Measurements from ENCODE around the gene CYLD. TPM values are rescaled to one million over a fixed set of nuclear protein-coding genes. Genes with fewer than 3 reads are reported as not detected.
A peak's percentile ranks its signal among the peaks of the same experiment; 100 is the strongest.

The CYLD gene
- total RNA-seq, 1 donor from 2014 or later: 38.5 TPM

DNA sequence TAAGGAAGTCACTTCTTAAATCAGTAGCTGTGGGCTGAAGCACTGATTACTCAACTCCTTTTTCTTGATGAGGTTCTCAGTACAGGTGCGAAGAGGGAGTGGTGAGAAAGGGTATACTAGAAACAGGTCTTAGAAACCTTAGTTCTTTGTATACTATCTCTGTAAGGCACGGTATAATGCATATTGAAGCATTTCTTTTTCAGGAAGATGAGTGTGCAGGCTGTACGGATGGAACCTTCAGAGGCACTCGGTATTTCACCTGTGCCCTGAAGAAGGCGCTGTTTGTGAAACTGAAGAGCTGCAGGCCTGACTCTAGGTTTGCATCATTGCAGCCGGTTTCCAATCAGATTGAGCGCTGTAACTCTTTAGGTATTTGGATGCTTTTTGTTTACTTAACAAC, 39.2 kb downstream of the CYLD start:
- DNase-seq (ENCODE audit: low spot score): no peak

DNA sequence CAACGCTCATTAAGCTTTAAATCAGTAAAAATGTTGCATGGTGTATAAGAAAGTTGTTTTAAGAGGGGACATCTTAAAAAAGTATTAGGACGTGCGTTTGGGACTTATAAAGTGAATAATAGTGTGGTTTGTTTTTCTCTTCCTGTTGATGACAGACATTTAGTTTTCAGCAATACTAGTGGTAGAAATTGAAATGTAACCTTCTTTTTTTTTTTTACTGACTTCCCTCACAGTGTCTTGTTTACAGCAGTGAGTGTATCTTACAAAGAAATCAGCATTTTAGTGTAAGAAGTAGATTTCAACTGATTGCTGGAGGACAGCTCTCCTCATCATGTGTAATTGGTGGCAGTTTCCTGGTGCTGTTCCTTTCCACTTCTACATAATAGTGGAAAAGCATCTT, 39.6 kb downstream of the CYLD start:
- DNase-seq (ENCODE audit: low spot score): no peak

DNA sequence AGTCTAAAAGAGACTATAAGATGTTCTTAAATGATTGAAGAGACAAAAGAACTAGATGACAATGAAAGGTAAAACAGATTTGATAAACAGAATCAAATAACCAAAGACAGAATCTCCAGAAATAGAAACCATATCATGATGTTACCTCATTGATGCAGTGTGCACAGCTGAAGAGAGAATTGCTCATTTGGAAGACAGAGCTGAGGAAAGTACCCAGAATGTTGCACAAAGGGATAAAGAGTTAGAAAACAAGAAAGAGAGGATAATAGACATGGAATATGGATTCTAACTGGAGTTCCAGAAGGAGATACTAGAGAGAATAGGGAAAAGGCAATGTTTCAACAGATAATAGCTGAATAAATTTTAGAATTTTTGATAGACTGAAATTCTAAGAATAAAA, 47.9 kb downstream of the CYLD start:
- no peak for DNase-seq (ENCODE audit: low spot score)

DNA sequence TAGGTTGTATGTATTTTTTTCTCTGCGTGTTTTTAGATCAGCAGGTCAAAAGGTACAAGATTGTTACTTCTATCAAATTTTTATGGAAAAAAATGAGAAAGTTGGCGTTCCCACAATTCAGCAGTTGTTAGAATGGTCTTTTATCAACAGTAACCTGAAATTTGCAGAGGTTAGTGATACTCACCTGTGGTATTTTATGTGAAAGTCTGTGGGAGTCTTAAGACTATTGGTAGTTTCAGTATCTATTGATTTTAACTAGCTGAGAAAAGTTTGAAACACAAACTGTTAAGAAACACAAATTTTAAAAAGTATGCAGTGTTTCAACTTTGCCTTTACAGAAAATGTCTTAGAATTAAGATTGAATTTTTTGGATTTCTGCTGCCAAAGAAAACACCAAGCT, 49.6 kb downstream of the CYLD start:
- DNase-seq (ENCODE audit: low spot score): no peak

DNA sequence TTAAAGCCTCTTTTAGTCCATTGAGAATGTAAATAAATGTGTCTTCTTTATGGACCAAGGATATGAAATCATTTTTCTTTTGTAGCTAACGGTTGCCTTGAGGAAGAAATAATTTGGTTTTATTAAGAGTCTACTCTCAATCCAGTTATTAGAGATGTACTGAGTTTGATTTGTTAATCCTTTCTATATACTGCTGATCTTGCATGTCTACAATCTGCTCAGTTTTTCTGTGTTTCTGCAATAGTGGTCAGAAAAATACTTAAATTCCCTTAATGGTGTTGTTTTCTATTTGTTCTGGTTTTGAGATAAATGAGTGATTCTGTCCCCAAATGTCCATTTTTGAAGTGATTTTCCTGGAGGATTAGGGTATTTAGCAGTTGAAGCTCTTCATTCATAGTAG, 54.9 kb downstream of the CYLD start:
- DNase-seq (ENCODE audit: low spot score): no peak

DNA sequence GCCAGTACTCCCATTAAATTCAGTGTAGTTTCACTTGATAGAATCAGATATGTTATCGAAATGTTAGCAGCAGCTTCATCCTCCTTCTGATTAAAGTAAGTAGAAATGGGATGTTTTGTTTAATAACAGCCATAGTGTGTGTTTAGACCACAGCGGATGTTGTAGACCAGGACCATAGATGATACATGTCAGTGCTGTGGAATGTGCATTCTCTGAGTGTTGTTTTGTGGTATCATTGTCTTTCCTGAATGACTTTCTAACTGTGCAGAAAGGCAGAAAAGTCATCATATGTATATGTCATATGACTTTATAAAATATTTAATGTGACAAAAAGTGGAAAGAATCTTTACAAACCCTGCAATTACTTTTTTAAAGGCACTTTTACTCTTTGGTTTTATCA, 55.6 kb downstream of the CYLD start:
- DNase-seq (ENCODE audit: low spot score): no peak

DNA sequence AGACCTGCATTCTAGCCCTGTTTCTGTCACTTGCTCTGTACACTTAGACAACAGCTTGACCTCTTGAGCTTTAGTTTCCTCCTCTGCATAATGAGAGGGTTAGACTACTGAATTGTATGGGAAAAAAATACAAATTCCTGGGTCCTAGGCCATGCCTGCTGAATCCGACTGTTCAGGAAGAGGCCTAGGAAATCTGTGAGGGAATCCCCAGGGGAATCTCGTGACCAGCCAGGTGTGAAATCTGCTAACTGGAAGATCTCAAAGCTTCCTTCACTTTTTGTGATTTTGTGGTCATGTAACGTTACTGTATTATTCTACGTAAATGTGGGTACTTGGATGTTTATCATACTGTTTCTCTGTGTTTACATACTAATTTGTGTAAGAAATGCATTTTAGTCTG, 58.2 kb downstream of the CYLD start:
- no peak for DNase-seq (ENCODE audit: low spot score)

DNA sequence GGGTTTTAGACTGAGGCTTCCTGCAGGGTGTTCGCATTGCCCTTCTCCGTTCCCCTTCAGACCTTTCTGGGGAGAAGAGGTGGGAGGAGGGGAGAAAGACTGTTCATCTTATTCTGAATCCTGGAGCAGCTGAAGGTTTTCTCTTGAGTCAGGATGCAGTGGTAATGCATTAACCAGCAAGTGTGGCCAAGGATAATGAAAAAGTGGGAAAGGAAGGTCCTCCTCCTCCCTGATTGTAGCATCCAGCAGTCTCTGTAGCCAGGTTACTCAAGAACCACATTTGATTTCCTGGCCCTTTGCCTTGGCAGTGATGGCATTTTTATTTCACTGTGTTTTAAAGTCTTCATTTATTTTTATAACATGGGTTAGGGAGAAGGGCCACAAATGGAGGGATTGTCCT, 59.1 kb downstream of the CYLD start:
- DNase-seq (ENCODE audit: low spot score): no peak

DNA sequence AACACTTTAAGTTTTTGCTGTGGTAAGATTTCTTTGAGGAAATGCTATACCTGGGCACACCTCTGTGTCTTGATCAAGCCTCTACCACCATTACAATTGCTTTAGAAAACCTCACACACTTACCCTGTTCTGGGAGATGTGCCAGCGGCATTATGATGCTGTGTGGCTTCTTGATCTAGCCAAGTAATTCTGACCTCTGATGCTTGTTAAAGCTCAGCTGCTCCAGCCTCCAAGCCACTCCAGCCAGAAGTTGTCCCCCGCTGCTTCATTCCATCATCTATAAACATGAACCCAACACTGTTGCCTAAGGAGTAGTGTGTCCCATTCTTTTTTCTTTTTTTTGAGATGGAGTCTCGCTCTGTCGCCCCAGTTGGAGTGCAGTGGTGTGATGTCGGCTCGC, 60.1 kb downstream of the CYLD start:
- DNase-seq (ENCODE audit: low spot score): no peak

DNA sequence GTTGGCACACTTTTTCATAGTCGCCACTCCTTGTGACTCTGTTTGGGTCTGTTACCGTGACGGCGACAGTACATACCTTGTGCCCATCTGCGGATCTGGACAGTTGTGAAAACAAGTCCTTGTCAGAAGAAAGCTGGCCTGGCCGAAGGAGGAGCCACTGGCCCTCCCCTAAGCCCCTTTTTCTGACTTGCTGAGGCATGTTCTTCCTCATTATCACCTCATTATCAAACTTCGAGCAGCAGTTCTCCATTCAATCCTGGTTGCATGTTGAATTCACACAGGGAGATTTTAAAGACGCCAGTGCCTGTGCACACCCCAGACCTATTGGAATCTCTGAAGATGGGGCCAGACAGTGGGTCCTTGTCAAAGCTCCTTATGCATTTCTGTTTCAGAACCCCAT, 61.1 kb downstream of the CYLD start:
- no peak for DNase-seq (ENCODE audit: low spot score)

DNA sequence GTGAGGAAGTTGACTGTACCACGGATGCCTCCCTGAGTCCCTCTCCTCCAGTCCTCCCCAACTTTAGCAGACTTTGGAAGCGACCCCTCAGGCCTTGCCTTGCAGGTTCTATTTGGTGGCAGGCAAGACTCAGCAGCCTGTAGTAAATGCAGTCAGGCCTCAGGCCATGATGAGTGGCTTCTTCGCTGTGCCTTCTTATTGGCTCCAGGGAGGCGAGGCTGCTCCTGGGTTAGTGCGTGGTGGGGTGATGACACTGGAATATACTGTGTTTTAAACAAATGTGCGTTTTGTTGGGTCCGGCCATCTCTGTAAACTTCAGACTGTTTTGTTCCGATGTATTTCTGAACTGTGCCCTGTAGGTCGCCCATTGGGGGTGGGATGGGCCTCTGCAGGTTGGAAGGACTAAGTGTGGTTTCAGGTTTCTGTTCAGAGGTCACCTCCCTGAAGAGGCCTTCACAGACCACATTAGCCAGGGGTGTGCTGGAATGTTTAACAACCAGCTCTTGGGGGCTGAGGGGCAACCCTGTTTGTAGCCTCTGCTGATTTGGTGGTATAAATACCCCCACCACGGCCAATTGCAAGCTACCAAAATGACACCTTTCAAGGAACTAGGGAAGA, 62.5 kb downstream of the CYLD start:
- DNase-seq (ENCODE audit: low spot score): no peak

DNA sequence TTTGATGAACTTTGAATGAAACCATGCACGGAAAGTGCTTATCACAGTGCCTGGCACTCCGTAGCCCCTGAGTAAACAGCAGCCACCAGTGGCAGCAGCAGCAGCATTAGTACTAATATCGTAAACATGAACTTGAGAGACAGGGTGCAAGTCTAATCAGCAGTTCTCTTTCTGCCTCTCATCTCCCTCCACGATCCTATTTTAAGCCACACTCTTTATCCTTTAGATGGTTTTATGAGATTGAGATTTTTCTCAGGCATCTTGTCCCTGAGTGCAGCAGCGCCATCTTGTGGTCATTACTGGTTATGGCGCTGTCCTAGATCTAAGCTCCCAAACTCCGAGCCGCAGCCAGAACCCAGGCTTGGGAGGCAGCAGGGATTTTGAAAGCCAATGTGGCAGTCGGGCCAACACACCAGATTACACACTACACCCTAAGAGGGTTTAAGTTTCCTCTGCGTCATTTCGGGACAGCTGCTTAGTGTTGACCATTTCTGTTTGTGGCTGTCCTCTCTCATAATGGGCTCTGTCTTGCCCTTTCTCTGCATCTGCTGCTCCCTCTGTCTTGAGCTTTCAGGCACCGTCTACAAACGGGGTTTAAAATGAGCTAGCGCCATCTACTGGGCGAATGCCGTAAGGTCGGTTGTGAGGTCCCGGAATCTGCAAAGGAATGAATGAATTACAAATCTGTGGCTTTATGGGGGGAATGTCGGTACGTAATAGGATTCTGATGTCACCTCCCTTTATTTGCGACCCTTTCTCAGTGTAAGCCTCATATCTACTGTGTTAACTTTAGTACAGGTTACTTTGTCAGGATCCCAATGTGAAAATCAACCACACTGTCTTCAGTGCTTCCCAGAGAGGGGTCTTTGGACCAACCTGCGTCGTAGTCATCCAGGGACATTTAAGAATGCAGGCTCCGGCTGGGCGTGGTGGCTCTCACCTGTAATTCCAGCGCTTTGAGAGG, 64.5 kb downstream of the CYLD start:
- peak; percentile 88 for DNase-seq (ENCODE audit: low spot score)

DNA sequence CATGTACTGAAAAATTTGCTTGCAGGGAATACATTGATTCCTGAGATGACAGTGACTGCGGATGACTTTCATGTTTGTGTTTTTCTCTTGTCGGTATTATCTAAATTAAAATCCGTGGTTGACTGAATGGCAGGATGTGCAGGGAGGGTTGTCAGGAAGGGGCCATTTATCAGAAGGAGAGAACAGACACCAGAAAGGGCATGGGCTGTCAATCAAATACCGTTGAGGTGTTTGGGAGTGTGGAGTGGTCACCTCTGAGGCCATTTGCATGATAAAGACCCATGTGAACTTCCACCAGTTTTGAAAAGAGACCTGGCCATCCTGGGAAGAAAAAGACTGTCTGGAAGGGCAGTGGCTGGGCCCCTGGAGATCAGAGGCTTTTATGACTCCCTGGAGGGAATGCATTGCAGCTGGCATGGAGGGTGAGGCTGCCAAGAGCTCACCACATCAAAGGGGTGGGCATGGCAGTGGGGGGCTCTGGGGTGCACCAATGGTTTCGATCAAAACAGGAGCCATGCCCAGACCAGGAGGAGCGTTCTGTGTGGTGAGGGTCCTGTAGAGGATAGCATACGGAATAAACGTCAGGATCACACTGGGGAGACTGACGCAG, 67.1 kb downstream of the CYLD start:
- no peak for DNase-seq (ENCODE audit: low spot score)

DNA sequence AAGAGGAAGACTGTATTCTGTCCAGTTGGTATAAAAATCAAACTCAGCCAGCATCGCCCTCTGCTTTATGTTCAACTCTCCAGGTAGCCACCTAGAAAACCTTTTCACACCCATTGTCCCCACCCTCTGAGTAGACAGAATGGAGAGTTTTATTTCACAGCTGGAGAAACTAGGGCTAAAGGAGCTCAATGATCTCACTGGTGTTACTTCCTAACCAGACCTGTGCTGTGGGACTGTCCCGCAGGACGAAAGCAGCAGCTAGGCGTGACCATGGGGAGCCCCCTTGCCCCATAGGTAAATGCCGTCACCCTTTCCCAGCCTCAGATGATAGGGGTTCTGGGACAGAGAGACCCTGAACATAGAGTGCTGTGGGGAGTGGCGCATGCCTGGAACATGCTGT, 67.7 kb downstream of the CYLD start:
- DNase-seq (ENCODE audit: low spot score): no peak

DNA sequence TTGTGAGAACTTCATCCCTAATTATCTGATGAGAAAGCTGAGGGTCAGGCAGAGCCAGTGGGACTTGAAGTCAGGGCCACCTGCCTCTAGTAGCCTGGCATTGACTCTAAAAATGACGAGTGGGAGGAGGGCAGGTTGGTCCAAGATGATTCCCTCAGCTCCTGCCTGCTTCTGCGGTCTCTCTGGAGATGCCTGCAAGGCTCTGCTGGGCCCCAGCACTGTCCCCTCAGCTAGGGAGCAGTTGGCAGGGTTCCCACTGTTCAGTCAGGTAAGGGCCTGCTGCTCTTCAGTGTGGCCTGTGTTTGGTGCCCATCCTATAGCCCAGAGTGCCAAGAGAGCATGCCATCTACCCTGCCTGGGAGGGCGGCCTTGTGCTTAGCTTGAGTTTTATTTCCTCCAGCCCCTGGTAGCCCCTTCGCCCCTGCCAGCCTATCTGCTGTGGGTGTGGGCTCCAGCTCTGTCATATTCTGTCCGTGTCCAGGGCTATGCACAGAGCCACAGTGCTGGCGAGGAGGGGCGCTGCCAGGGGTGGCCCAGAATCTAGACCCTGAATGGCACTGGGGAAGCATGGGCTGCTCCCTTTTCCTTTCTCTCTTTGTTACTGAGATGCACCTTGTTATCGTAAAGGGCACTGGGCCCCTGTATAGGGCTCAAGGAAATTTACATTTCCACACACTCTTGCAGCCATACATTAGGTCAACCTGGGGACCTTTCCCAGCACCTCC, 68.5 kb downstream of the CYLD start:
- no peak for DNase-seq (ENCODE audit: low spot score)

DNA sequence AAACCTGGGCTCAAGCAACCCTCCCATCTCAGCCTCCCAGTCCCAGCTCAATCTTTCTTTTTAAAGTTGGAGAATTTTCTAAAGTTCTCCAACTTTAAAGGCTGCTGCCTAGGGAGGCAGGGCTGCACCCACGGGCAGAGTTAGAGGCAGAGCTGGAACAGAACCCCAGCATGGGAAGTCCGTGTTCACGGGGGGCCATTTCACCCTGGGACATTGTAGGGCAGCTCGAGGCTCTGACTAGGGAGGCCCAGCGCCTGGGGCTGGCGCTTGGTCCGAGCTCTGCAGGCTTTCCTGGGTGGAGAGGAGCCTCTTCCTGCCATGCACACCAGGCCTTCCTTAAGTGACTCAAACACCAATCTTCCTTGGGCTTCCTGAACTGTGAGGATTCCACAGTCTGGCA, 70.2 kb downstream of the CYLD start:
- no peak for DNase-seq (ENCODE audit: low spot score)

DNA sequence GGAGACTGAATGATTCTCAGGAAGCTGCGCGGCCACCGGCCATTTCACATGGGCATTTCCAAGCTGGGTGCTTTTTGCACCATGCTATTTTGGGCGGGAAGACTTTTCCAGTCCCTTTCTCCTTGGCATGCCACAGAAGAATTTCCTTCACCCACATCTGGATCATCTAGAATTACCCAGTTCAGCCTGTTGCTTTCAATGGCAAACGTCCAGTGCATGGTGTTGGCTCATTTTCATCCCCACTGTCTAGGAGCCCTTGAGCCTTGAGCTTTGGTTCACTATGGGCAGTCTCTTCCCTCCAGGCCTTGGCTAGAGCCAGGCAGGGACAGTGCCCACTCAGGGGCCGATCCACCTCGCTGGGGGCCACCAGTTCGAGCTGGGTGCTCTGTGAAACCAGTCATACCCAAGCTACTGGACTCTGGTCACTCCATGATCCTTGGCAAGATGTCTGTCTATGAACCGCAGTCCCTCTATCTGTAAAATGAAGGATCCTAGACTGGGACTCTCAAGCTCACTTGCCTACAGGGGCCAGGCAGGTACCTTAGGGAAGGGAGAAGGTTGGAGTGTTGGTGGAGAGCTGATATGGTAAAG, 71.1 kb downstream of the CYLD start:
- no peak for DNase-seq (ENCODE audit: low spot score)

DNA sequence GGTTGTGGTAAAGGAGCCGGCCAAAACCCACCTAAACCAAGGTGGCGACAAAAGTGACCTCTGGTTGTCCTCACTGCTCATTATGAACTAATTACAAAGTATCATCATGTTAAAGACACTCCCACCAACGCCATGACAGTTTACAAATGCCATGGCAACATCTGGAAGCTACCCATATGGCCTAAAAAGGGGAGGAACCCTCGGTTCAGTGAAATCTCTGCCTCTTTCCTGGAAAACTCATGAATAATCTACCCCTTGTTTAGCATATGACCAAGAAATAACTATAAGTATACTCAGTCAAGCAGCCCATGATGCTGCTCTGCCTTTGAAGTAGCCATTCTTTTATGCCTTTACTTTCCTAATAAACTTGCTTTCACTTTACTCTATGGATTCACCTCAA, 72.2 kb downstream of the CYLD start:
- DNase-seq (ENCODE audit: low spot score): no peak

DNA sequence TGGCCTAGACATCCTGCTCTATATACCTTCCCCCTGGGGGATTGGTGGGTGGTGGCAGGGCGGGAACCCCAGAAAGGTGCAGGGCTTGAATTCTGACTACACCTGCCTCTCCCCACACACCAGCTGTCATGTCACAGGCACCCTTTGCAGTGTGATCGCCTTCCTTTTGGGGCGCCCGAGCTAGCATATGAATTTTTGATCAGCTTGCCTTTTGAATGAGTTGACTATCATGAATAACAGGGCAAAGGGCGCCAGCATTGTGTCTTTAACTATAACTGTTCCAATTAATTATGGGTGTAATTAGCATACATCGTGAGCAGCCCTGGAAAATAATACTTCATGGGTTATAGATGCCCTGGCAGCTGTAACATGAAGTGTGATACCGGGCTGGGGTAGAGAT, 72.7 kb downstream of the CYLD start:
- no peak for DNase-seq (ENCODE audit: low spot score)

DNA sequence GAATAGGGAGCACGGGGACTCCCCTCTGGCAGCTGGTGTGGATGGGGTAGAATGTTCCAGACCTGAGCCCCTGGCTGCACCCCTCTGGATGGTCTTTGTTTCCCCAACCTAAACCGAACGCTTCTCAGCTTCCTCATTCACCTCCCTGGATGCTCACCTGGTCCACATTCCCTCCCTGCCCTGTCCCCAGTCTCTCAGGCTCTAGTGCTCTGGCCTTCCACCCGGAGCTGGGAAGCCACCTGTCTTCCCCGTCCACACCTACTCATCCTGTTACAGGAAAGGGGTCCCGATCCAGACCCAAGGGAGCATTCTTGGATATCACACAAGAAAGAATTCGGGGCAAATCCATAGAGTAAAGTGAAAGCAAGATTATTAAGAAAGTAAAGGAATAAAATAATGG, 73.5 kb downstream of the CYLD start:
- no peak for DNase-seq (ENCODE audit: low spot score)

DNA sequence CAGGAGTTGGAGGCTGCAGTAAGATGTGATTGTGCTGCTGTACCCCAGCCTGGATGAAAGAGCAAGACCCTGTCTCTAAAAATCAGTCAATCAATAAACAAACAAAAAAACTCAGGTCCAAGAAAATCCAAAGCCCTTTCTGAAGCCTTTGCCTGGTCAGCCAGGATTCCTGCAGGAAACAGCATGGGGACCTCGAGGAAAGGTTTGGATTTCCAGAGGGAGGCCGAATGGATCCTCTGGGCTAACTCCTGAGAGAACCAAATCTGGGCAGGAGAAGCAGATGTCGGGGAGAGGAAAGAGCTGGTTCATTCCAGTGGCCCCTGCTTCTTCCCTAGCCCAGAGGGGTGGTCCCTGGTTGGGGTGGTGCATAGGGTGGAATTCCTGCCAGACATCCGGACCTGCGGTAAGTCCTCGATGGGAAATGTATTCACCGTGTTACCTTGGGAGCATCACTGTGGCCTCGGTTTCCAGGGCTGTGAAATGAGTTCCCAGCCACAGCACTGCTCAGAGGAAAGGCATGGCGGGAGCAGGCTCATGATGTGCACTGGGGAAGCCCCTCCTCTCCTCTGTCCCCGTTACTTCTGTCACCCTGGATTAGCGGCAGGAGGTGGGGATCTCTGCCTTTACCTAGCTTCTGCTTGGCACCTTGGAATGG, 75.1 kb downstream of the CYLD start:
- no peak for DNase-seq (ENCODE audit: low spot score)

All from mucosa of gallbladder (tissue), 1 donor.